HG02763 (cell line): ENCODE measurements around the gene VAT1L.

Source experiments
- ATAC-seq: cut with Tn5 transposase; IDR thresholded peaks from one replicate; pipeline ENCODE4 v1.9.1; 2021; ENCODE audit warnings: mild to moderate bottlenecking, moderate library complexity; ENCODE audit not compliant: unreplicated experiment

VAT1L gene

DNA sequence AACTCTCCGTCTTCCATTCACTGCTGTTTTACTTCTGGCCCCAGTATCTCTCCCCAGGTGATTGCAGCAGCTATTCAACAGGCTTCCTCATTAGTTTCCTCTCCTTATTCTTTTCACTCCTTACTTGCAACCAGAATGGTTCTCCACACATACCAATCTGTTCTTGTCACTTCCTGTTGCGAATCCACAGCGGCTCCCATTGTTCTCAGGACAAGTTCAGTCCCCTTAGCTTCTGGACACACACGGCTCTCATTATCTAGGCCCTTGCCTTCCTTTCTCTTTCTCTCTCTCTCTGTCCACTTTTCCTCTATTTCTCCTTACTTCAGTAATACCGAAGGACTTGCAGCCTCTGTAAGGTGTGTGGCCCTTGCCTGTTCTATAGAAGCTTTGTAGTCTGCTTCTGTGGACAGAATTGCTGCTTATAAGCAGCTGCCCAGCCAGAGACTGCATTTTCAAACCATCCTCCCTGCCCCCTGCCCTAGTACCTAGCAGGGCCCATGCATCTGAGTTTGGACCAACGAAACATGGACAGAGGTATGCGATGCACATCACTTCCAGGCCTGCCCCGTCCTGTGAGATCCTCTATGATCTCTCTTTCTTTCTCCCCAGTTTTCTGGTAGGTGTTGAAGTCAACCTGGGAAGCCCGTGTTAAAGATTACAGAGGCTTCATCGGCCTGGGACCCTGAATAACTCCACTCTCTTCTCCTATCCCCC lies 45.7 kb downstream of the VAT1L start:
- no peak for ATAC-seq

DNA sequence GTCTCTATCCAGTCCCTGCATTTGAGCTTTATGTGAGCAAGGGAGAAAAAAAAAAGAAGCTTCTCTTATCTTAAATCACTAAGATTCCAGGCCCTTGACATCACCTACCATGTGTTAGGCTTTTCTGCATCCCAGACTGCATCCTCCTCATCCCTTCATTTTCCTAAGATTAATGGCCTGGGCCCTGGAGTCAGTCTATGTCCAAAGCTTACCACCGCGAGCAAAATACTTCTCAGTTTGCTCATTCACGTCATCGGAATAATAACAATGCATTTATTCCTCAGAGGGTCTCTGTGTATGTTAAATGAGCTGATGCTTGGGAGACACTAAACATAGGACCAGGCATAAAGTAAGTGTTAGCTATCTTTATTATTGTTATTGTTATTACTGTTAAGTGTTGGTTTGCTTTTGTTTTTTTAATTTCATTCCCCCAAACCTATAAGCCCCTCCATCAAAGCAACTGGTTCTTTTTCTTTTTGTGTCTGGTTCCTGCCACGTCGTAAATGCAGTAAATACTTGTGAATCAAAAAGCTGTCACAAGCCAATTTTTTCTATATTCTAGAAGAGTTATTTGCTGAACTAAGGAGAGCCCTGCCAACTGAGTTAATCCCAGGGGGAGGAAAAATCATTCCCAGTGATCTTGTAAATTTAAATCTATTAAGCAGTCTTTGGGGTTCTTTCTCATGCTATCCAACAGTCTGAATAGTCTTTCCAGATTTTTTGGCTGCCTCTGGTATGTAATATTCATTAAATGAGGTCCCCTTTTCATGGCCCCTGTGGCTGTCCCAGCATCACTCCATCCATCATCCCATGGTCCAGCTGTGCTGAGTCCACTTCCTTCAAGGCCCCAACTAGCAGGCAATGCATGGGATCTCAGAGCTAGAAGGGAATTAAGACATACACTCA lies 46.5 kb downstream of the VAT1L start:
- no peak for ATAC-seq

DNA sequence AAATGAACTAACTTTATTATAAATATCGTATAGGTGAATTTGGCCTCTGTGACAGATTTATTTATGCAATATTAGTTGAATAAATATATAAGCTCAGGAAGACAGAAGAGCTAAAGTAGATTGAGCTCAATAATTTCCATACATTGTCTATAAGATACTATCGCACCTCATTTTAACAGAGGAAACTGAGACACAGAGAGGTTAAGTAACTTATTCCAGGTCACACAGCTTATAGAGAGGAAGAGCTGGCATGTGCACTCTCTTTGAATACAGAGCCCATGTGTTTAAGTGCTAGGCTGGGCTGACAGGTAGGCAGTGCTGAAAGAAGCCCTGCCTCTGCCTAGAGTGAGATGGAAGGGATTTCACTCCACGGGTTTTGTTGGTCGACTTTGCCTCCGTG lies 48.4 kb downstream of the VAT1L start:
- no peak for ATAC-seq

DNA sequence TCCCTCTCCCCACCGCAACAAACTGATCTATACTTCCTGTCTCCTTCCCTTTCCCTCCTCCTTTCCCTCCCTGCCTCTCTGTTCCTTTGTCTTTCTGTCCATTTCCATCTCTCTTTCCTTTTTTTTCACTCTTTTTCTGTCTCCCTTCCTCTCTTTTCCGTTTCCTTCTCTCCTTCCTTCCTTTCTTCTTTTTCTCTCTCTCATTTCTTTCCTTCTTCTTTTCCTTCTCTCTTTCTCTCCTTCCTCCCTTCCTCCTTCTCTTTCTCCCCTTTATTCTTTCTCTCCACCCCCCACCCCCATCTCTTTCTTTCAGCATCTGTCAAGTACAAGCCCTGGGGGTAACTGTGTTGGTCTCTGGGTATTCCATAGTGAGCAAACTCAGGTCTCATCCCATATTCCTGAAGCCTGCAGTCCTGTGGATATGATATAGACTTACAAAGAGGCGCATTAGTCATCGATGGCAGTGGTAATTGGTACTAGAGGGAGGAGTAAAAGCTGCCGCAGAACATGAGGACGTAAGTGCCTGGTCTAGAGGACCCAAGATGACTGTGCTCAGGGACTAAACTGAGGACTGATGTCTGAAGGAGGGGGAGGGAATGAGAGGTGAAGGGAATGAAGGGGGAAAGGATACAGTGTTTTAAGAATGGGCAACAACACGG lies 50.4 kb downstream of the VAT1L start:
- ATAC-seq = no peak

DNA sequence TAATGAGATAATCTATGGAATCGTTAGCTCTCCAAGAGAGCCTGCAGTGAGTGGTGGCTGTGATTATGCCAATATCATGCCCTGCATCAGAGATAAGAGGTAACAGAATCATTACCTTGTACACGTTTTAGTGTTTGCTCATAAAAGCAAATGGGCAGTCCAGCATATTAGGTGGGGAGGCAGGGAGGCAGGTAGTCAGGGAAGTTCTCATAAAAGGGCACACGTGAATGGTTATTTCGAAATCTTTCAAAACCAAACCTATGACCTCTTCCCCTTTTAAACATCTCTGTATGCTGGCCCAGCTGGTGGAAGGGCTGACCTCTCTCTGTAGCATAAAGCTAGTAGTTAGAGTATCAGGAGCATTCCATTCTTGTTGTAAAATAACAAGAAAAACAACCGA lies 51.7 kb downstream of the VAT1L start:
- no peak for ATAC-seq

DNA sequence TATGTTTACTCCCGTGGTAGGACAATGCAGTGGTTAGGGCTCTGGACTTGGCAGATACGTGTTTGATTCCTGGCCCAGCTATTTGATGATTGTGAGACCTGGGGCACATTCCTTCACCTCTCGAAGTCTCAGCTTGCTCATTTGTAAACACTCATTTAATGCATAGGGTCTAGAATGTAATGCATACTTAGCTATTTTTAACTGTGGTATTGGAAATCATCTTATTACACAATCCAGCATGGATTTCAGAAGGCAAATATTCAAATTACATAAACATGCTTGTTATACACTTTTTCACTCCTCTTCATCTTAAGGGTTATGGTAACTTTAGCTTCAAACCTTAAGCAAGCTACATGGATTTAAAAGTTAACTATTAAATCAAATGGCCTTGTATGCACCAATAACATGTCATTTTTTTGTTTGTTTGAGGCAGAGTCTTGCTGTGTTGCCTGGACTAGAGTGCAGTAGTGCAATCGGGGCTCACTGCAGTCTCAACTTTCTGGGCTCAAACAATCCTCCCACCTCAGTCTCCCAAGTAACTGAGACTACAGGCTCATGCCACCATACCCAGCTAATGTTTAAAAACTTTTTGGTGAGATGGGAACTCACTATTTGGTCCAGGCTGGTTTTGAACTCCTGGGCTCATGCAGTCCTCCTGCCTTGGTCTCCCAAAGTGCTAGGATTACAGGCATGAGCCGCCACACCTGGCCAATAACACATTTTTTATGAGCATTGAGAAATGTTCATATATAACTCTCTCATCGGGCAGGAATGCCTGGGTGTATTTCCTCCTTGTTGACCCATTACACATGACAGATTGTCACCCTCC lies 52.5 kb downstream of the VAT1L start:
- no peak for ATAC-seq

DNA sequence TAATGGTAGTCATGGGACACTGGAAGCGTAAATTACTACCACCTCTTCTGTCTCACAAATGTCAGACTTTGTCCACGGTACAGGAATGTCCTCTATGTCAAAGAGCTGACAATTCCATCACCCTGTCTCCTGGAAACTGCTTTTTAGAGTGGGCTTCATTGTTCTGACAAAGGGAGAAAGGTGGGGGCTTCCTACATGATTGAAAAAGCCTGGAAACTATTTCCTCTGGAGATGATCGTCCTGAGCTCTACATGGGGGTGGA lies 53.1 kb downstream of the VAT1L start:
- no peak for ATAC-seq

DNA sequence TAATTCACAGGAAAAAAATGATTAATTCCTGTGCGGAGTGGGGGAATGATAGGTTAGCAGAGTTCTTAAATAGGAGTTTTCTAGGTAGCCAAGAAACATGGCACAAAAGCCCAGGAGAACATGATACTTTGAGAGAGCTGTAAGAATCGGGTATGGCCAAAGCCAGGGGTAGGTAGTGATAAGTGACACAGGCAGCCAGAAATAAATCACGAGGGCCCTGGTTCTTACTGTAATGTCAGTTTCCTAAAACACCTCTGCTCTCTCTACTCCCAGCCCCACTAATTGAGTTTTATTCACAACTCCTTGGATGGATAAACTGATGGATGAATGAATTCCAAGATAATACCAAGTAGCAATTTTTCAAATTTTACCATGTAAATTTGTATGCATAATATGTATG lies 54.1 kb downstream of the VAT1L start:
- ATAC-seq = no peak

DNA sequence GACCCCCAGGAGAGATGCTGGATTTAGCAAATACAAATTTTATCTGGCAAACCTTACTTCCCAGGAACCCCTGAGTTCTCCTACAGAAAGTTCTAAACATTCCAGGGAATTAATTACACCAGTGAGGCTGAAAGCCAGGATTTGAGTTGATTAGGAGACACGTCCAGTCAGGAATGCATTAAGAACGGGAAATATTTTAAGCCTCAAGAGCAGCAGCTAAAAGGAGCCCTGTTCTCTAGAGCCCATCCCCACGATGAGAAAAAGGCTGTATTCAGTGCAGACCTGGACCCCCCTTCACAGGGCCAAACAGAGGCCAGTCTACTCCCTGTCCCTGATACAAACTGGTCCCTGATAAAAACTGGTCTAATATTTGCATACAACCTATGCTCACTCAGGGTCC lies 55.0 kb downstream of the VAT1L start:
- ATAC-seq = no peak

DNA sequence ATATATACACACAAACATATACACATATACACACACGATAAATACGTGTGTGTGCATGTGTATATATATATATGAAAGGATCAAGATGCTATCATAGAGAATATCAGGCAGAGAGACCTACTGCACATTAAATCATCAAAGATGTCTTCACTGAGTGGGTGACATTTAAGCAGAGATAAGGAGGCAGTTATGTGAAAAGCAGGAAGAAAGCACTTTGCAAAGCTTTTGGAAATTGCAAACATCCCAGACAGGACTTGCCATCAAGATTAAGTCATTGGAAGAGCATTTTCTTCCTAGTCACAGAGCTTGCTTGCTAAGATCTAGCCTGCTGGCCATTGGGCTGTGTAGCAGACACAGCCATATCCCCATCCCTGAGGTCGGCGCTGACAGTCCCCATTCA lies 56.4 kb downstream of the VAT1L start:
- no peak for ATAC-seq

DNA sequence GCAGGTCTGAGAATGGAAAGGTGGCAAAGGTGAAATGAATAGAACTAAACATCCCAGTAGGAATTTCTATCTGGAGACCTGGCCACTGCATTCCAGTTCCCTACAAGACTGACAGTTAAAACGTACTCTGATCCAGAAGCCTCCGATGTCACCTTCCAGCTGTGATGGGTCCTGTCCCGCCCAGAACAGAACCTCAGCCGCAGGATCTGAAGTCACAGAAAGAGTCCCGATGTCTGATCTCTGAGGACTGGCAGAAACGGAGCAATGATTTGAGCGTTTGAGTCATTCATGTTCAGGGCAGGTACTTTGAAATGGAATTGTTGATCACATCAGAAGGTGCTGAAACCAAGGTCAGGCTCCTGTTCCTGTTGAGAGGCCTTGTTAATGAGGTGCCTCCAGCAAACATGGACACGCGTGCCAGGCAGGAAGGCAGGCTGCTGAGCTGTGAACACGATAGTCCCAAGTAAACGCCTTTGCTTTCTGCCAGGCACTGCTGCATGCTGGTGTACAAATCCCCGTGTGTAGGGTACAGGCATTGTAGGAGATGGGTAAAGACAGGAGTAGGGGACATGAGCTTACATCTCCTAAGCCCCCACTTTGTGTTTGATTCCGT lies 61.4 kb downstream of the VAT1L start:
- no peak for ATAC-seq

DNA sequence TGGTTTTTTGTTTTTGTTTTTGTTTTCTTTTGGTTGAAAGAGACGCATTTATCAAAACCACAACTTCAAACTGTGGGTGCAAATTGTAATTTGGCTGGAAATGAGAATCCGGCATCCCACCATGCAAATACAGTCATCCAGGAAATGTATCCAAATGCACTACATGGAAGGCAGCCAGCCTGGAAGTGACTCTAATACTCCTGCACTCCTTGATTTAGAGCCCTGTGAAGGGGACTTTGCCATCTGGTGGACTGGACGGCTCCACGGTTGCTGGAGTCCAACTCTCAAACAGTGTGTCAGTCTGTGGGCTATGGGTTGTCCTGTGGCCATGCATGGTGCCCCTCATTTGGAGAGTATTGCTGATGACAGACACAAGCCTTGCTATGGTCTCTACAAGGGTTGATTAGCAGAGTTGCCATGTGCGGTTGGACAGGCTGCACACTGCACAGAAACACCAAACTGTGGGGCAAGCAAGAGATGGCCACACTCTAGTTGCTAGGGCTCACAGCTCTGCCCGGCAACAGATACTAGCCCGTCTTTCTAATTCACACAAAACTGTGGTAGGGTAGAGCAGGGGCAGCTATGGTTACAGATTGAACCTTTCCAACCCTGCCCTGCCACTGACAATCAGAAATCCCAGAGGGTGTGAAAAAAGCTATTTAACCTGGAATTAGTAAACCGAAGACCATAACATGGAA lies 62.4 kb downstream of the VAT1L start:
- no peak for ATAC-seq

DNA sequence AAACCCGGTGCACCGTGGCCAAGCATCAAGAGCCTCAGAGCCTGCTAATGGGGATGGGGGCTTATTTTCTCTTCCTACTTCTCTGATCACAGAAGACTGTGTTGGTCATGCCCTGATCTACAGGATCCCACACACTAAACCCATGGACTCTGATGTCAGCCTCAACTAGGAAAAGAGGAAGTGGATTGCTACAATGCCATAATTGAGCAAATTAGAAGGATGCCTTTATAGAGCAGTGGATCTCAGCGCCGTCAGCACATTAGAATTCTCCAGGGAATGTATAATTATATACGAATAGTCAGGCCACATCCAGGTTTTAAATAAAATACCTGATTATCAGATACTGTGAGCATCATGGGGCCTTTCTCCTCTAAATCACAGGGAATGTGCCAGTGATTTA lies 64.8 kb downstream of the VAT1L start:
- no peak for ATAC-seq

DNA sequence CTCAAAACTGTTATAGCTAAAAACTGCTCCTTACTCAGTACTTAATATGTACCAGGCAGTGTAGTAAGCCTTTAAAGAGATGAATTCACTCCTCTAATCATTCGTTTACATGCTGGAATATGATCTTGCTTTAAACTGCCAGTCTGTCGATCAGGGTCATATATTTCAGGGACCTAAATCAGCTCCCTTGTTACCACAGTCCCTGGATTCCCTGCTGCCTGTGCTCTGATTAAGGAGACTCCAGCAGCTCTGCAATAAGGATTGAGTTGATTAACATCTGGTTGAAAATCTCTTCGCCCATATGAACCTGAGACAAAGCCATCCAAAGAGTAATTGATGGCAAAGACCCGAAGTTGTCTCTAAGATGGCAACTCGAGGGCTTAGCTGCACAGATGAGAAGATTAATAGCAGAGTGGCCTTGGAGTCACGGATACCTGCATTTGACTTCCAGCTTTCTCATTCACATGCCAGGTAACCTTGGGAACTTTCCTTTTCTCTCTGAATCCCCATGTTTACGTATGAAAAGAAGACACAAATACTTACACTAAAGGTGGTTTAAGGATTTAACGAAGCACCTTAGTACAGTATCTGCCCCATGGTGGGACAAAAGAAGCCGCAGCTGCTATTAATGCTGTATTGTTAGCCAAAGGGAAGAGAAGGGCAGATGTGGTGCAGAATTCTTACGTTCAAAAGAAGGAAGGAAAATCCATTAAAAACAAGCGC lies 68.2 kb downstream of the VAT1L start:
- ATAC-seq = no peak

DNA sequence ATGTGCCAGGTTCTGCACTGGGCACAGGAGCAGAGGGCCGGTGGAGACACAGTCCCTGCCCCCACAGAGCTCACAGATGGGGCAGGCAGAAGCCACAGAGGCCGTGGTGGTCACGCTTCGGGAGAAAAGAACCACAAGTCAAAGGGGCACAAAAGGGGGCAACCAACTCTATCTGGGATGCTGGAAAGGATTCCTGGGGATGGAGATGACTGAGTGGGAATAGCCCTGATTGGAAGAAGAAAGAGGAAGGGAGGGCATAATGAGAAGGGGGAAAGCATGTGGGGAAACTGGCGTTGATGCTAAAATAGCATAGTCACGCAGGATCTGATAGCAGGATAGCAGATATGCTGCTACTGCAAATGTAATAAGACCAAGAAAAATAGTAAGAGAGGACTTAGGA lies 69.7 kb downstream of the VAT1L start:
- ATAC-seq = no peak

DNA sequence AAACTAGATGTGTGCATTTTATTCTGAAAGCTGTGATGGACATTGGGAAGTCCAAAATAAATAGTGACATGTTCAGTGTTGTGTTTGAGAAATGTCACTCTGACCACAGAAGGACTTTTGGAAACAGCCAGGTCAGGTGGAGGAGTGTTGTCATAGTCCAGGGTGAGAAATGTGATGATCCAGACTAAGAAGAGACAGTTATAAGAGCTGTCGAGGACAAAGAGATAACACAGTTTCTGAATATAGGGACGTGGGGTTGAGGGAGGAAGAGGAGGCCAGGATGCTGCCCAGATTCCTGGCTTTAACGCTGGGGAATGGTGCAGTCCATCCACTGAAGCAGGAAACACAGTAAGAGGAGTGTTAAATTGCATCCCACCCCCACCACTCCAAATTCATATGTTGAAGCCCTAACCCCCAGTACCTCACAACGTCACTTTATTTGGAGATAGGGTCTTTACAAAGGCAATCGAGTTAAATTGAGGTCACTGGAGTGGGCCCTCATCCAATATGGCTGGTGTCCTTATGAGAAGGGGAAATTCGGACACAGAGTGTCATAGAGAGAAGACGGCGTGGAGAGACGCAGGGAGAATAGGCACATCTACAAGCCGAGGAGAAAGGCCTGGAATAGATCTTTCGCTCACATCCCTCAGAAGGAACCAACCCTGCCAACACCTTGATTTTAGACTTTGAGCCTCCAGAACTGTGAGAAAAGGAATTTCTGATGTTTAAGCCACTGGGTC lies 71.3 kb downstream of the VAT1L start:
- ATAC-seq = no peak

DNA sequence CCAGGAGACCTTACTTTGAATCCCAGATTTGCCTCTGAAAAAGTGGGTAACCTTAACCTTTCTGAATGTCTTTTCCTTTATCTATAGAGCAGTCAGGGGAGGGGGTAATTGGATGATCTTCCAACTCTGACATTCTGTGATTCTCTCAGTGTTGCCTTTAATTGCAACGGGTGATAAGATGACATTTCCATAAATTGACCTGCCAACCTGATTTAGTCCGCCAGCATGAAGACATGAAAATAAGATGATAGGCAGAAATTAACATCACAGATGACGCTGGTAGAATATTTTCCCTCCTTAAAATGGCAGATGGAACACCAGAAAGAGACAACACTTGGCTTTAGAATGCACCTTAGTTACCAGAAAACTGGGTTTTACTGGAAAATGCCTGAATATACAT lies 72.6 kb downstream of the VAT1L start:
- ATAC-seq = no peak

DNA sequence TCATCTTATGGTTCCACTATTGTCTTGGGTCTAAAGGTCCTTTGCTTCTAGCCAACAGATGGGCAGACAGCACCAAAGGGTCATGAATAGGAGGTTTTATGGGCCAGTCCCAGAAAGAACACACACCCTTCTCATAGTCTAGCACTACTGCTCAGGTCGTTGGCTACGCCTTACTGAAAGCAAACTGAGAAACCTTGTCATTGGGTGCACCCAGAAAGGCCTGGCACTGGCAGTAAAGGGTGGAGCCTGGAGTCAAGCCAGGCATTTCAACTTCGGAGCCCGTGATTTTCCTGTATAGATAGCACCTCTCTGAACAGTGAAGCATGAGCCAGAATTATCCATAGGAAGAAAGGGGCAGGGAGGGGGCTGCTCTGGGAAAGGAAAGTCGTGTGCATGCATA lies 74.9 kb downstream of the VAT1L start:
- no peak for ATAC-seq

DNA sequence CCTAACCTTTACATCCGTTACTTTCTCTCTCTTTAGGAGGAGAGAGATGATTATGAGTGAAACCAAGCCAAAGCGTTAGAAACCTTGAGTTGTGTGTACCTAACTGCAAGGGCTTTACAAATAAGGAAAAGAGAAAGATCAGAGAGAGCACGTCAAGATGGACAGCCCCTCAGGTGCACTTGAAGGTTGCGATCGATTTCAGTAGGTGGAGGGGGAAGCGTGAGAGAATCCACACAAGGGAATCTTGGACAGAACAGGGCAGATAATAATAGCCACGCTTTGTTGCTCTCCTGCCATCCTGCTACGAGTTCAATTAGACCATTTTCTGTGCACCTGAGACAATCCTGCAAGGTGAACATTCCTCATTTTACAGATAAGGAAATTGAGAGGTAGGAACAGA lies 78.4 kb downstream of the VAT1L start:
- no peak for ATAC-seq
